Peyer's patch (tissue), 4 donors: Measurements from ENCODE around the gene MITD1.
A peak's percentile ranks its signal among the peaks of the same experiment; 100 is the strongest.

Experiments used
- POLR2A ChIP-seq, 2 donors: fragments of 450-650 bp; IDR thresholded peaks; one replicate each; pipeline ENCODE4 v1.5.1; 2017; ENCODE audit warnings: antibody characterized with exemption in 2 of 2, mild to moderate bottlenecking in 2 of 2, moderate library complexity in 2 of 2
- TF ChIP-seq, protein P1 (sequence below), 6 experiments: fragments of 450-650 bp in 4 of 6; fragments of 200-600 bp in 2 of 6; sonication (generic) in 1 of 6; IDR thresholded peaks; one replicate each; pipeline ENCODE4 v1.5.1; 2017 to 2019; ENCODE audit warnings: antibody characterized with exemption in 6 of 6, mild to moderate bottlenecking in 3 of 6, moderate library complexity in 1 of 6

DNA sequence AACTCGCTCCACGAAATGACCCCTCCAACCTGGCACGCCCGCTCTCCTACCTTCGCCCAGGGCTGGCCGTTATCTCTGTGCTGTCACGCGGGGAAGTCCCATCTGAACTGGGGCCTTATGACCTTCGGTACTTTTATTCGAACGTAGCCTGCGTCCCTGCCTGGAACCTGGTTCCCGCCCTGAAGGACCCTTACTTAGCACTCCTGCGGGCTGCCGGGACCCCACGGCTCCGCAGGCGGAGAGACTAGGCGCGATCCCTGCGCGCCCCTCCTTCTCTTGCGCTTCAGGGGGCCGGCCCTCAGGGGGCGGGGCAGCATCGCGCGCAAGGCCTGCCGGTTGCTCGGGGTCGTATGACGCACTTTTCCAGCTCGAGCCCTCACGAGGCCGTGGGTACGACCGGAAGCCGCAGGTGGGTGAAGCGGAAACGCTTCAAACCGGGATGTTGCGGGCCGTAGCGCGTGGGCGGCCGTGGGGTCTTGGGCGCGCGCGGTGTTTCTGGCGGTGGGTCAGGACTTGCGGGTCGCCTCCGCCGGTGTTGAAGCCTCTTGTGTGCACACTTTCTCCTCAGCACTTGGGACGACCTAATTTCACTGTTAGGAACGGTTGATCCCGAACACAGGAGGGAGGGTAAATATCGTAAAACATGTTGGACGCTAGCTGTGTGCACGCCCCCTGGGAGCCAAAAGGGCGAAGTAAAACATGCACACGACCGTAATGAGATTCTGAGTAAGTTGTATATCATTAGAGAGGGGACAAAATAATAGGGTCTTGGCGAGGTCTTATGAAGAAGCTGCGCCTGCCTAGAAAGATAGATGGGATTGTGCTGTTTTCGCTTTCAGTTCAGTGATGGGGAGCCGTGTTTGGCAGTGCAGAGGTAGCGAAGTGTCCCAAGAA, 26.0 kb downstream of the MITD1 start, which contains the start of the genes LIPT1 and TSGA10:
- TF ChIP-seq, protein P1, sequence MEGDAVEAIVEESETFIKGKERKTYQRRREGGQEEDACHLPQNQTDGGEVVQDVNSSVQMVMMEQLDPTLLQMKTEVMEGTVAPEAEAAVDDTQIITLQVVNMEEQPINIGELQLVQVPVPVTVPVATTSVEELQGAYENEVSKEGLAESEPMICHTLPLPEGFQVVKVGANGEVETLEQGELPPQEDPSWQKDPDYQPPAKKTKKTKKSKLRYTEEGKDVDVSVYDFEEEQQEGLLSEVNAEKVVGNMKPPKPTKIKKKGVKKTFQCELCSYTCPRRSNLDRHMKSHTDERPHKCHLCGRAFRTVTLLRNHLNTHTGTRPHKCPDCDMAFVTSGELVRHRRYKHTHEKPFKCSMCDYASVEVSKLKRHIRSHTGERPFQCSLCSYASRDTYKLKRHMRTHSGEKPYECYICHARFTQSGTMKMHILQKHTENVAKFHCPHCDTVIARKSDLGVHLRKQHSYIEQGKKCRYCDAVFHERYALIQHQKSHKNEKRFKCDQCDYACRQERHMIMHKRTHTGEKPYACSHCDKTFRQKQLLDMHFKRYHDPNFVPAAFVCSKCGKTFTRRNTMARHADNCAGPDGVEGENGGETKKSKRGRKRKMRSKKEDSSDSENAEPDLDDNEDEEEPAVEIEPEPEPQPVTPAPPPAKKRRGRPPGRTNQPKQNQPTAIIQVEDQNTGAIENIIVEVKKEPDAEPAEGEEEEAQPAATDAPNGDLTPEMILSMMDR (IDR thresholded peaks at IDR 0.05) = peak in 3 of 6 experiments; percentile 13 to 17 (median 14)
- peak; percentile 68 for TF ChIP-seq POLR2A (IDR thresholded peaks at IDR 0.05)
